ENCODE measurements around the gene ATP5ME. TPM values are rescaled to one million over a fixed set of nuclear protein-coding genes. Genes with fewer than 3 reads are reported as not detected.

ATP5ME gene
- total and polyA plus RNA-seq, 2 of the 13 experiments (the other 11 are each of a cell fraction or from before 2014, with no cell fraction given) = 305 to 753 TPM

DNA sequence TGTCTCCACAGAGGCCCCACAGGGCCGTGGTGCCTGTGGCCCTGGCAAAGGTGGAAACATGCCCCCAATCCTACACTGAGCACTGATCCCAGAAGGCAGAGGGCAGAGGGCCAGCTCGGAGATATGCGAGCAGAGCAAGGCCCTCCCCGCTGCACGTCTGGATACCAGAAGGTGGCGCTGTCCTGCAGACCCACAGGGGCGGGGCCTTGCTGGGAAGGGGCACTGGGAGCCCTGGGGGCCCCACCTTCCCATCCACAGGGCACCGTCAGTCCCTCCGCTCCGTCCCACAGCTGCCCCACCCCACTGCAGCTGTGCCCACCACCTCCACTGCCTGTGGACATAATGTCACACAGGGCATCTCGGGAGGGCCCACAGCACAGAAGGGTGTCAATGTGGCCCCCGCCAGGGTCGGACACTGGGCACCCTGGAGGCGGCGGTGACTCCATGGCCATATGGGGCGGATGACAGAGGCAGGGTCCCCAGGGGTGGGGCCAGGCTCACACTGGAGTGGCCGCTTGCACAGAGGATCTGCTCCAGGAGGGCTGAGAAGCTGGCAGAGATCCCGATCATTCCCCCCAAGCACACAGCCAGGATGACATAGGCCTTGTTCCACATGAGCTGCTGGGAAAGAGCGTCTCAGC, 10.0 kb upstream of the ATP5ME start (continued):
- TF ChIP-seq ZNF468 (CRISPR knock-in tag; IDR thresholded peaks at IDR 0.05) = no peak
- TF ChIP-seq, protein P1, sequence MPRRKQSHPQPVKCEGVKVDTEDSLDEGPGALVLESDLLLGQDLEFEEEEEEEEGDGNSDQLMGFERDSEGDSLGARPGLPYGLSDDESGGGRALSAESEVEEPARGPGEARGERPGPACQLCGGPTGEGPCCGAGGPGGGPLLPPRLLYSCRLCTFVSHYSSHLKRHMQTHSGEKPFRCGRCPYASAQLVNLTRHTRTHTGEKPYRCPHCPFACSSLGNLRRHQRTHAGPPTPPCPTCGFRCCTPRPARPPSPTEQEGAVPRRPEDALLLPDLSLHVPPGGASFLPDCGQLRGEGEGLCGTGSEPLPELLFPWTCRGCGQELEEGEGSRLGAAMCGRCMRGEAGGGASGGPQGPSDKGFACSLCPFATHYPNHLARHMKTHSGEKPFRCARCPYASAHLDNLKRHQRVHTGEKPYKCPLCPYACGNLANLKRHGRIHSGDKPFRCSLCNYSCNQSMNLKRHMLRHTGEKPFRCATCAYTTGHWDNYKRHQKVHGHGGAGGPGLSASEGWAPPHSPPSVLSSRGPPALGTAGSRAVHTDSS (CRISPR knock-in tag; conservative IDR thresholded peaks at IDR 0.05) = no peak
- no peak for TF ChIP-seq ZNF296 (CRISPR knock-in tag; conservative IDR thresholded peaks at IDR 0.05)
- no peak for TF ChIP-seq ZSCAN30 (CRISPR knock-in tag; IDR thresholded peaks at IDR 0.05)
- TF ChIP-seq, protein P2, sequence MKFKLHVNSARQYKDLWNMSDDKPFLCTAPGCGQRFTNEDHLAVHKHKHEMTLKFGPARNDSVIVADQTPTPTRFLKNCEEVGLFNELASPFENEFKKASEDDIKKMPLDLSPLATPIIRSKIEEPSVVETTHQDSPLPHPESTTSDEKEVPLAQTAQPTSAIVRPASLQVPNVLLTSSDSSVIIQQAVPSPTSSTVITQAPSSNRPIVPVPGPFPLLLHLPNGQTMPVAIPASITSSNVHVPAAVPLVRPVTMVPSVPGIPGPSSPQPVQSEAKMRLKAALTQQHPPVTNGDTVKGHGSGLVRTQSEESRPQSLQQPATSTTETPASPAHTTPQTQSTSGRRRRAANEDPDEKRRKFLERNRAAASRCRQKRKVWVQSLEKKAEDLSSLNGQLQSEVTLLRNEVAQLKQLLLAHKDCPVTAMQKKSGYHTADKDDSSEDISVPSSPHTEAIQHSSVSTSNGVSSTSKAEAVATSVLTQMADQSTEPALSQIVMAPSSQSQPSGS (CRISPR knock-in tag; IDR thresholded peaks at IDR 0.05) = no peak
- no peak for TF ChIP-seq ATF7 (IDR thresholded peaks at IDR 0.05)
- TF ChIP-seq ATF7 (CRISPR knock-in tag; IDR thresholded peaks at IDR 0.05) = no peak
- TF ChIP-seq SIX1 (CRISPR knock-in tag; IDR thresholded peaks at IDR 0.05; ENCODE audit: borderline replicate concordance) = no peak
- TF ChIP-seq TARDBP (CRISPR knock-in tag; IDR thresholded peaks at IDR 0.05) = no peak; the same call in 1 of the 2 replicates
- TF ChIP-seq ZNF75D (CRISPR knock-in tag; IDR thresholded peaks at IDR 0.05; ENCODE audit: borderline replicate concordance) = no peak
- no peak for TF ChIP-seq RFX5 (IDR thresholded peaks at IDR 0.05; ENCODE audit: low read depth, low read length)
- TF ChIP-seq, protein P3, sequence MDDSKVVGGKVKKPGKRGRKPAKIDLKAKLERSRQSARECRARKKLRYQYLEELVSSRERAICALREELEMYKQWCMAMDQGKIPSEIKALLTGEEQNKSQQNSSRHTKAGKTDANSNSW (CRISPR knock-in tag; IDR thresholded peaks at IDR 0.05; ENCODE audit: borderline replicate concordance) = no peak
- no peak for TF ChIP-seq SCMH1 (CRISPR knock-in tag; IDR thresholded peaks at IDR 0.05; ENCODE audit: borderline replicate concordance)
- TF ChIP-seq, protein P4, sequence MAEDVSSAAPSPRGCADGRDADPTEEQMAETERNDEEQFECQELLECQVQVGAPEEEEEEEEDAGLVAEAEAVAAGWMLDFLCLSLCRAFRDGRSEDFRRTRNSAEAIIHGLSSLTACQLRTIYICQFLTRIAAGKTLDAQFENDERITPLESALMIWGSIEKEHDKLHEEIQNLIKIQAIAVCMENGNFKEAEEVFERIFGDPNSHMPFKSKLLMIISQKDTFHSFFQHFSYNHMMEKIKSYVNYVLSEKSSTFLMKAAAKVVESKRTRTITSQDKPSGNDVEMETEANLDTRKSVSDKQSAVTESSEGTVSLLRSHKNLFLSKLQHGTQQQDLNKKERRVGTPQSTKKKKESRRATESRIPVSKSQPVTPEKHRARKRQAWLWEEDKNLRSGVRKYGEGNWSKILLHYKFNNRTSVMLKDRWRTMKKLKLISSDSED (CRISPR knock-in tag; IDR thresholded peaks at IDR 0.05) = peak; percentile 80; the same call in 1 of the 2 replicates
- 0 out of 2 replicates have a peak, but pooled peaks have one; percentile 42 for TF ChIP-seq ZNF891 (CRISPR knock-in tag; IDR thresholded peaks at IDR 0.05)
- TF ChIP-seq CBX1 (IDR thresholded peaks at IDR 0.05; ENCODE audit: low read depth) = no peak
- no peak for TF ChIP-seq ZNF841 (CRISPR knock-in tag; IDR thresholded peaks at IDR 0.05; ENCODE audit: borderline replicate concordance)
- TF ChIP-seq, protein P5, sequence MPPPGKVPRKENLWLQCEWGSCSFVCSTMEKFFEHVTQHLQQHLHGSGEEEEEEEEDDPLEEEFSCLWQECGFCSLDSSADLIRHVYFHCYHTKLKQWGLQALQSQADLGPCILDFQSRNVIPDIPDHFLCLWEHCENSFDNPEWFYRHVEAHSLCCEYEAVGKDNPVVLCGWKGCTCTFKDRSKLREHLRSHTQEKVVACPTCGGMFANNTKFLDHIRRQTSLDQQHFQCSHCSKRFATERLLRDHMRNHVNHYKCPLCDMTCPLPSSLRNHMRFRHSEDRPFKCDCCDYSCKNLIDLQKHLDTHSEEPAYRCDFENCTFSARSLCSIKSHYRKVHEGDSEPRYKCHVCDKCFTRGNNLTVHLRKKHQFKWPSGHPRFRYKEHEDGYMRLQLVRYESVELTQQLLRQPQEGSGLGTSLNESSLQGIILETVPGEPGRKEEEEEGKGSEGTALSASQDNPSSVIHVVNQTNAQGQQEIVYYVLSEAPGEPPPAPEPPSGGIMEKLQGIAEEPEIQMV (CRISPR knock-in tag; IDR thresholded peaks at IDR 0.05; ENCODE audit: low read depth) = no peak
- TF ChIP-seq ZNF382 (CRISPR knock-in tag; IDR thresholded peaks at IDR 0.05; ENCODE audit: borderline replicate concordance) = no peak
- TF ChIP-seq KLF12 (CRISPR knock-in tag; IDR thresholded peaks at IDR 0.05; ENCODE audit: borderline replicate concordance) = no peak; the same call in 1 of the 2 replicates
- no peak for TF ChIP-seq GTF2F1 (IDR thresholded peaks at IDR 0.05; ENCODE audit: low read length)
- TF ChIP-seq DNMT1 (CRISPR knock-in tag; IDR thresholded peaks at IDR 0.05) = no peak
- TF ChIP-seq POLR2AphosphoS2 (IDR thresholded peaks at IDR 0.05; ENCODE audit: low read depth, low read length) = no peak
- TF ChIP-seq, protein P6, sequence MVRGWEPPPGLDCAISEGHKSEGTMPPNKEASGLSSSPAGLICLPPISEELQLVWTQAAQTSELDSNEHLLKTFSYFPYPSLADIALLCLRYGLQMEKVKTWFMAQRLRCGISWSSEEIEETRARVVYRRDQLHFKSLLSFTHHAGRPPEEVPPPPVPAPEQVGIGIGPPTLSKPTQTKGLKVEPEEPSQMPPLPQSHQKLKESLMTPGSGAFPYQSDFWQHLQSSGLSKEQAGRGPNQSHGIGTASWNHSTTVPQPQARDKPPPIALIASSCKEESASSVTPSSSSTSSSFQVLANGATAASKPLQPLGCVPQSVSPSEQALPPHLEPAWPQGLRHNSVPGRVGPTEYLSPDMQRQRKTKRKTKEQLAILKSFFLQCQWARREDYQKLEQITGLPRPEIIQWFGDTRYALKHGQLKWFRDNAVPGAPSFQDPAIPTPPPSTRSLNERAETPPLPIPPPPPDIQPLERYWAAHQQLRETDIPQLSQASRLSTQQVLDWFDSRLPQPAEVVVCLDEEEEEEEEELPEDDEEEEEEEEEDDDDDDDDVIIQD (CRISPR knock-in tag; IDR thresholded peaks at IDR 0.05; ENCODE audit: low read depth) = no peak

Data from HepG2 (cell line).